SK-N-SH treated with all-trans-retinoic acid at 6 μM for 48 hours (cell line): ENCODE measurements around the gene ZNF441.

Experiments
- ATAC-seq: fragments of 200-7000 bp; cut with Tn5 transposase; 3 replicates; pipeline ENCODE4 v1.9.1; 2020; ENCODE audit warnings: mild to moderate bottlenecking, moderate library complexity
- ARNTL ChIP-seq: fragments of 450-650 bp; formaldehyde crosslinking; IDR thresholded peaks from 2 replicates; pipeline ENCODE4 v1.5.0; 2020; ENCODE audit warnings: low read depth, mild to moderate bottlenecking, moderate library complexity, borderline replicate concordance
- BACH2 ChIP-seq: fragments of 250-450 bp; sonication (Bioruptor Pico); IDR thresholded peaks from 2 replicates; pipeline ENCODE4 v1.9.0; 2021; ENCODE audit warnings: mild to moderate bottlenecking, borderline replicate concordance
- CREB5 ChIP-seq: fragments of 250-450 bp; sonication (Bioruptor Pico); IDR thresholded peaks from 2 replicates; pipeline ENCODE4 v1.5.1; 2020; ENCODE audit warnings: low read depth, mild to moderate bottlenecking, moderate library complexity
- CSRNP3 ChIP-seq: fragments of 250-450 bp; sonication (Bioruptor Pico); IDR thresholded peaks from 2 replicates; pipeline ENCODE4 v1.5.1; 2021; ENCODE audit warnings: mild to moderate bottlenecking, moderate library complexity
- ESRRG ChIP-seq: fragments of 250-450 bp; sonication (Bioruptor Pico); IDR thresholded peaks from 2 replicates; pipeline ENCODE4 v1.6.1; 2021; ENCODE audit warnings: mild to moderate bottlenecking
- GLIS3 ChIP-seq: fragments of 250-450 bp; sonication (Bioruptor Pico); IDR thresholded peaks from 2 replicates; pipeline ENCODE4 v1.5.0; 2020; ENCODE audit warnings: mild to moderate bottlenecking, moderate library complexity
- OSR1 ChIP-seq: fragments of 250-450 bp; sonication (Bioruptor Pico); IDR thresholded peaks from 2 replicates; pipeline ENCODE4 v1.8.0; 2022; ENCODE audit warnings: moderate library complexity, mild to moderate bottlenecking, inconsistent platforms
- POU6F1 ChIP-seq: fragments of 250-450 bp; sonication (Bioruptor Pico); IDR thresholded peaks from 2 replicates; pipeline ENCODE4 v1.8.0; 2021; ENCODE audit warnings: low read depth, mild to moderate bottlenecking, moderate library complexity, borderline replicate concordance
- RARB ChIP-seq: fragments of 250-450 bp; sonication (Bioruptor Pico); IDR thresholded peaks from 2 replicates; pipeline ENCODE4 v1.8.0; 2021; ENCODE audit warnings: mild to moderate bottlenecking, moderate library complexity
- SNAI2 ChIP-seq: fragments of 250-450 bp; sonication (Bioruptor Pico); IDR thresholded peaks from 2 replicates; pipeline ENCODE4 v1.5.0; 2020; ENCODE audit warnings: mild to moderate bottlenecking, moderate library complexity
- TCF4 ChIP-seq: fragments of 250-450 bp; sonication (Bioruptor Pico); IDR thresholded peaks from 2 replicates; pipeline ENCODE4 v1.8.0; 2021; ENCODE audit warnings: mild to moderate bottlenecking, moderate library complexity, borderline replicate concordance
- TOX ChIP-seq: fragments of 250-450 bp; sonication (Bioruptor Pico); IDR thresholded peaks from 2 replicates; pipeline ENCODE4 v1.8.0; 2021; ENCODE audit warnings: mild to moderate bottlenecking, moderate library complexity, borderline replicate concordance
- ZFP3 ChIP-seq: fragments of 250-450 bp; sonication (Bioruptor Pico); IDR thresholded peaks from 2 replicates; pipeline ENCODE4 v1.5.0; 2020; ENCODE audit warnings: mild to moderate bottlenecking, moderate library complexity
- ZFP30 ChIP-seq: fragments of 450-650 bp; formaldehyde crosslinking; IDR thresholded peaks from 2 replicates; pipeline ENCODE4 v1.5.0; 2022; ENCODE audit warnings: mild to moderate bottlenecking, moderate library complexity
- ZNF565 ChIP-seq: fragments of 450-650 bp; formaldehyde crosslinking; conservative IDR thresholded peaks from 2 replicates; pipeline ENCODE4 v1.5.0; 2020; ENCODE audit warnings: low read depth, mild to moderate bottlenecking, moderate library complexity
- ZNF70 ChIP-seq: fragments of 450-650 bp; formaldehyde crosslinking; IDR thresholded peaks from 2 replicates; pipeline ENCODE4 v1.5.0; 2020; ENCODE audit warnings: mild to moderate bottlenecking, moderate library complexity
- ZNF8 ChIP-seq: fragments of 450-650 bp; formaldehyde crosslinking; IDR thresholded peaks from 2 replicates; pipeline ENCODE4 v1.5.0; 2020; ENCODE audit warnings: mild to moderate bottlenecking, moderate library complexity
- TF ChIP-seq, protein P1 (sequence below): fragments of 250-450 bp; sonication (Bioruptor Pico); IDR thresholded peaks from 2 replicates; pipeline ENCODE4 v1.8.0; 2020; ENCODE audit warnings: mild to moderate bottlenecking, moderate library complexity, borderline replicate concordance

Gene ZNF441

GRCh38 chr19:11781295-11782057, 14.7 kb downstream of the ZNF441 start:
- ATAC-seq: no peak
- TF ChIP-seq ZFP3 (CRISPR knock-in tag) (no peak), ARNTL (no peak), ESRRG (CRISPR knock-in tag) (no peak), TCF4 (no peak), POU6F1 (CRISPR knock-in tag) (no peak), ZNF565 (CRISPR knock-in tag) (no peak), GLIS3 (CRISPR knock-in tag) (no peak), TOX (no peak), ZFP30 (CRISPR knock-in tag) (no peak), ZNF8 (CRISPR knock-in tag) (no peak), BACH2 (CRISPR knock-in tag) (no peak), RARB (no peak), ZNF70 (no peak)
- TF ChIP-seq, all 23 proteins: peak for 0

- TF ChIP-seq GLIS3 (CRISPR knock-in tag) (no peak), CREB5 (CRISPR knock-in tag) (no peak)
- TF ChIP-seq, all 23 proteins: peak for 0
- ATAC-seq: no peak
These were observed 17.0 kb downstream of the ZNF441 start for GRCh38 chr19:11783767-11784166.

- ATAC-seq: no peak
- TF ChIP-seq CSRNP3 (no peak), ESRRG (CRISPR knock-in tag) (no peak)
- TF ChIP-seq, protein P1, sequence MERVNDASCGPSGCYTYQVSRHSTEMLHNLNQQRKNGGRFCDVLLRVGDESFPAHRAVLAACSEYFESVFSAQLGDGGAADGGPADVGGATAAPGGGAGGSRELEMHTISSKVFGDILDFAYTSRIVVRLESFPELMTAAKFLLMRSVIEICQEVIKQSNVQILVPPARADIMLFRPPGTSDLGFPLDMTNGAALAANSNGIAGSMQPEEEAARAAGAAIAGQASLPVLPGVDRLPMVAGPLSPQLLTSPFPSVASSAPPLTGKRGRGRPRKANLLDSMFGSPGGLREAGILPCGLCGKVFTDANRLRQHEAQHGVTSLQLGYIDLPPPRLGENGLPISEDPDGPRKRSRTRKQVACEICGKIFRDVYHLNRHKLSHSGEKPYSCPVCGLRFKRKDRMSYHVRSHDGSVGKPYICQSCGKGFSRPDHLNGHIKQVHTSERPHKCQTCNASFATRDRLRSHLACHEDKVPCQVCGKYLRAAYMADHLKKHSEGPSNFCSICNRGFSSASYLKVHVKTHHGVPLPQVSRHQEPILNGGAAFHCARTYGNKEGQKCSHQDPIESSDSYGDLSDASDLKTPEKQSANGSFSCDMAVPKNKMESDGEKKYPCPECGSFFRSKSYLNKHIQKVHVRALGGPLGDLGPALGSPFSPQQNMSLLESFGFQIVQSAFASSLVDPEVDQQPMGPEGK: no peak
These were observed 17.6 kb downstream of the ZNF441 start for GRCh38 chr19:11784356-11784755.

DNA sequence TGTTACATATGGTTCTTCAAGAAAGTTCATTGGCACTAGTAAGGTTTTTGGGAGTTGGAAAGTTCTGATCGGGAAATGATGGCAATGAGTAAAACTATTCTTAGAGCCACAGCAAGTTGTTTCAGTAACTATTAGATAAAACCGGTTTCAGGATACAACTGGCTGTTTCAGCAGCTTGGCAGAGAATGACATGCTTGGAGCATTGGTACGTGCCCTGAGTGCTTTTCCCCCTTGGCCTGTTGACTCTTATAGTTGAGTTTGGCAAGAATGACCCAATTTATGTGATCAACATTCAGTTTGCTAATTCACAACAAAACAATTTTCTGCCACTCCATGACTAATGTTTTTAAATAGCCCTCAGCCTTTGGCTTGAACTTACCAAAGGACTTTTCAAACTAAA, 20.7 kb downstream of the ZNF441 start:
- no peak for ATAC-seq
- TF ChIP-seq ESRRG (CRISPR knock-in tag) (no peak), GLIS3 (CRISPR knock-in tag) (no peak), CSRNP3 (no peak), ZFP3 (CRISPR knock-in tag) (no peak)
- TF ChIP-seq, protein P1: no peak

- ATAC-seq: no peak
- TF ChIP-seq ZNF70: no peak
- TF ChIP-seq, protein P1: no peak
- TF ChIP-seq OSR1 (CRISPR knock-in tag): no peak
- TF ChIP-seq CREB5 (CRISPR knock-in tag): no peak
- TF ChIP-seq ZNF565 (CRISPR knock-in tag): no peak
- TF ChIP-seq SNAI2 (CRISPR knock-in tag): no peak
- TF ChIP-seq POU6F1 (CRISPR knock-in tag): no peak
- no peak for TF ChIP-seq TCF4
- no peak for TF ChIP-seq BACH2 (CRISPR knock-in tag)
These were observed 26.1 kb downstream of the ZNF441 start for GRCh38 chr19:11792942-11793341.
